Activated CD8-positive, alpha-beta memory T cell treated with anti-CD3 and anti-CD28 coated beads, Interleukin-2, amount 50 U/mL, for 4 hours (primary cell): Measurements from ENCODE around the gene ZNF629.
"Not testable (repeated sequence)": the region's sequence is repeated elsewhere in the genome, so short reads cannot be mapped to it uniquely, and the experiment has no call there.

Source experiments
- DNase-seq: peaks from one replicate; pipeline ENCODE4 v3.0.0-alpha.2; 2020

The ZNF629 gene

GRCh38 chr16:30786936-30787612 lies at the start of gene ZNF629:
Gene ZNF629 (minus strand): TSS chr16:30787205. CDS start chr16:30784482, 2,723 bp downstream.
- peak; percentile 43 for DNase-seq

- no peak for DNase-seq
These were observed 47.2 kb upstream of the ZNF629 start for GRCh38 chr16:30834130-30834740.

- no peak for DNase-seq
These were observed 43.0 kb upstream of the ZNF629 start for GRCh38 chr16:30830072-30830417.

GRCh38 chr16:30829130-30830071 lies 42.4 kb upstream of the ZNF629 start:
- no peak for DNase-seq

- no peak for DNase-seq
These were observed 34.9 kb upstream of the ZNF629 start for GRCh38 chr16:30821891-30822290.

- not testable (repeated sequence) for DNase-seq
These were observed 34.4 kb upstream of the ZNF629 start for GRCh38 chr16:30821441-30821840.

- DNase-seq: no peak
These were observed 34.0 kb upstream of the ZNF629 start for GRCh38 chr16:30820952-30821421.

- DNase-seq: no peak
These were observed 29.8 kb upstream of the ZNF629 start for GRCh38 chr16:30816769-30817168.

GRCh38 chr16:30813821-30814189 lies 26.8 kb upstream of the ZNF629 start:
- DNase-seq: no peak

GRCh38 chr16:30809675-30810074 lies 22.7 kb upstream of the ZNF629 start:
- DNase-seq: not testable (repeated sequence)

GRCh38 chr16:30808890-30809426 lies 22.0 kb upstream of the ZNF629 start:
- DNase-seq: not testable (repeated sequence)

- no peak for DNase-seq
These were observed 21.1 kb upstream of the ZNF629 start for GRCh38 chr16:30808146-30808545.

- peak; percentile 62 for DNase-seq
These were observed 18.6 kb upstream of the ZNF629 start for GRCh38 chr16:30805370-30806169.

GRCh38 chr16:30805056-30805369 lies 18.0 kb upstream of the ZNF629 start:
- no peak for DNase-seq

- no peak for DNase-seq
These were observed 15.9 kb upstream of the ZNF629 start for GRCh38 chr16:30802936-30803335.

GRCh38 chr16:30797670-30798309 lies 10.8 kb upstream of the ZNF629 start:
- no peak for DNase-seq

- DNase-seq: no peak
These were observed 7.6 kb upstream of the ZNF629 start for GRCh38 chr16:30794634-30795033.

GRCh38 chr16:30793508-30794069 lies 6.6 kb upstream of the ZNF629 start:
- DNase-seq: no peak

- no peak for DNase-seq
These were observed 791 bp upstream of the ZNF629 start for GRCh38 chr16:30787613-30788378.

GRCh38 chr16:30786115-30786935 lies 680 bp downstream of the ZNF629 start:
- DNase-seq: no peak
